AG10803 (cell line): ENCODE data around the gene CXCR6.
A peak's percentile ranks its signal among the peaks of the same experiment; 100 is the strongest.
"Not testable (repeated sequence)": the region's sequence is repeated elsewhere in the genome, so short reads cannot be mapped to it uniquely, and the experiment has no call there.

Experiments used
- DNase-seq: peaks from one replicate; pipeline ENCODE4 v3.0.0; 2010; ENCODE audit warnings: low read depth
- H3K4me3 ChIP-seq: 2 replicates; pipeline ENCODE4 v1.5.1; 2011; ENCODE audit warnings: mild to moderate bottlenecking, low read length, control low read depth
- TF ChIP-seq, protein P1 (sequence below): conservative IDR thresholded peaks from 2 replicates; pipeline ENCODE4 v1.5.1; 2011; ENCODE audit warnings: mild to moderate bottlenecking, low read length, control low read depth, inconsistent platforms

Gene CXCR6

DNA sequence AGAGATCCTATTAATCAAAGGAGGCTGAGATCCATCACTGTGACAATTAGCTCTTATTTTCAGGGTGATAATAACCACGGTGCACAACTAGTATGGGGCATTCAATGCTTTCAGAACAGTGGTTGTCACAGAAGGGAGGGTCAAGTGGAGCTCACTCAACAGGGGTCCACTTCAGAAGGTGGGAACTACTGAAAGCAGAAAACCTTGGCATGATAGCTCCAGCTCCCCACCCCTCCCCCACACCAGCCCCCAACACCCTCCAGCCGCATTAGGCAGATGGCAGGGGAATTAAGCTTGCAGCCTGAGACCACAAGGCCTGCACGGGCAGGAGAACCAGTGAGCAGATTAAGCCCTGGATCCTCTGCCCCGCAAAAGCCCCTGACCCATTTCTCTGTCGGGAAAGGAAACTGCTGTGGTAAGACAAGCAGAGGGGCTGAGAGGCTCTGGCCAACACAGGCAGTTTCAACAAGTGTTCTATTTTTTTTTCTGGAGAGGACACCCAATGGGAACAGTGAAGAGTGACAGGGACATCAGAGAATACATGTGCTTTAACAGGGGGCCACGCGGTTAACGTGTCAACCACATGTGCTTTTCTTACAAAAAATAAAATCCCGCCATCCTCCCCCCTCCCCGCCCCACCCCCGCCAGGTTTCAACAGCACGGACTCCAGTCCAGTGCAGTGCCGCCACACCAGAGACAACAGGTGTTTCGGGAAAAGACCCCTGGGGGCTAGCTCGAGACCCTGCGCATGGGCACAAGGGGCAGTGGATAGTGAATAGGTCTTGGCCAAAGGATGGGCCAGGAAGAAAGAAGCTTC, 51.4 kb downstream of the CXCR6 start:
- peak overlapping the region; percentile 91 for H3K4me3 ChIP-seq
- no peak for DNase-seq

DNA sequence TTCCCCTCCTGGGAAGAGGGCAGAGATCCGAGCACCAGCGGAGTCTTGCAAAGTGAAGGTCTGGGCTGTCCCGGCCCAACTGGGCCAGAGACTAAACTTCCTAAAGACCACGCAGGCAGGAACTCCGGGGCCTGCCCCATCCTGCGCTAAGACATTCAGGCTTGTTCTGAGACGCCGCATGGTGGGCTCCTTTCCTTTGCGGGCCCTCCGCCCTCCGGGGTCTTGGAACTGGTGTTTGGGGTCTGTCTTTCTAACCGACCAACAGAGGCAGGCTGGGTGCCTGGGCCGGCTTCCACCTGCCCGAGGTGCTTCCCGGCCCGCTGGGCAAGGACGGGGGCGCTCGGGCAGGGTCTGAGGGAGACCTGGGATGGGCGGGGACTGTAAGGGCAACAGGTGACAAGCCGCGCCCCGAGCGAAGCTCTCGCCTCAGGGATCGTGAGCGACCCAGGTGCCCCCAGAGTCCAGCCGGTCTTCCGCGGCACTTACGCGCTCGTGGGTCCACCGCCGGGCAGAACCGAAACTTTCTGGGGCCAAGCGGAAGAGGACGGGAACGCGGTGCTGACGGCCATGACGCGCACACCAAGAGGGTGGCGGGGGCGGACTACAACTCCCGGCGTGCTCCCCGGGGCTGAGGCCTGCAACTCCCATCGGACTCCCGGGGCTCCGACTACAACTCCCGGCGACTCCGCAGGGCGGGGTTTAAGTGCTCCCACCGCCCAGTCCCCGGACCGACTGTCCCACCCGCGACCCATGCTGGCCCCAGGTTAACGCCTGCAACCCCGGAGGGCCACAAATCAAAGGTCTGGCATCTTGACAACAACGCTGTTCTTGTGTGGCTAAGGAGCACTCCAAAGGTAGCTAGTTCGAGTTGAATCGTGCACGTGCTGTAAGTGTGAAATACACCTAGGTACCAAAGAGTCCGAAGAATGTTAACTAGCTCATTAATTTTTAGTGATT, 52.2 kb downstream of the CXCR6 start, which contains the start of gene FYCO1:
FYCO1 (minus strand) TSS at position 589 of the 957 bp plus-strand sequence. CDS start 10,914 bp downstream, outside the sequence.
- peak within 1 kb of the TSS; percentile 91 for H3K4me3 ChIP-seq
- TF ChIP-seq, protein P1, sequence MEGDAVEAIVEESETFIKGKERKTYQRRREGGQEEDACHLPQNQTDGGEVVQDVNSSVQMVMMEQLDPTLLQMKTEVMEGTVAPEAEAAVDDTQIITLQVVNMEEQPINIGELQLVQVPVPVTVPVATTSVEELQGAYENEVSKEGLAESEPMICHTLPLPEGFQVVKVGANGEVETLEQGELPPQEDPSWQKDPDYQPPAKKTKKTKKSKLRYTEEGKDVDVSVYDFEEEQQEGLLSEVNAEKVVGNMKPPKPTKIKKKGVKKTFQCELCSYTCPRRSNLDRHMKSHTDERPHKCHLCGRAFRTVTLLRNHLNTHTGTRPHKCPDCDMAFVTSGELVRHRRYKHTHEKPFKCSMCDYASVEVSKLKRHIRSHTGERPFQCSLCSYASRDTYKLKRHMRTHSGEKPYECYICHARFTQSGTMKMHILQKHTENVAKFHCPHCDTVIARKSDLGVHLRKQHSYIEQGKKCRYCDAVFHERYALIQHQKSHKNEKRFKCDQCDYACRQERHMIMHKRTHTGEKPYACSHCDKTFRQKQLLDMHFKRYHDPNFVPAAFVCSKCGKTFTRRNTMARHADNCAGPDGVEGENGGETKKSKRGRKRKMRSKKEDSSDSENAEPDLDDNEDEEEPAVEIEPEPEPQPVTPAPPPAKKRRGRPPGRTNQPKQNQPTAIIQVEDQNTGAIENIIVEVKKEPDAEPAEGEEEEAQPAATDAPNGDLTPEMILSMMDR, result no peak
- DNase-seq, result peak; percentile 83

More for the DNA sequence above, 51.4 kb downstream of the CXCR6 start:
- TF ChIP-seq, protein P1, result no peak

DNA sequence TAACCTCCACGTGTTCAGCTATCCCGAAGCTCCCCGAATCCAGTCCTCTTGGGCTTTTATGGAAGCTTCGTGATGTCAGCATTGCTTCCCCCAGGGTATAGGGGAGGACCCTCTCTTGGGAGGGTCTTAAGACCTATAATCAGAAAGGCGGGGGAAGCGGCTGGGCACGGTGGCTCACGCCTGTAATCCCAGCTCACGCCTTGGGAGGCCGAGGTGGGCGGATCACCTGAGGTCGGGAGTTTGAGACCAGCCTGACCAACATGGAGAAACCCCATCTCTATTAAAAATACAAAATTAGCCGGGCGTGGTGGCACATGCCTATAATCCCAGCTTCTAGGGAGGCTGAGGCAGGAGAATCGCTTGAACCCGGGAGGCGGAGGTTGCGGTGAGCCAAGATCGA, 54.2 kb downstream of the CXCR6 start:
- not testable (repeated sequence) for H3K4me3 ChIP-seq, DNase-seq

DNA sequence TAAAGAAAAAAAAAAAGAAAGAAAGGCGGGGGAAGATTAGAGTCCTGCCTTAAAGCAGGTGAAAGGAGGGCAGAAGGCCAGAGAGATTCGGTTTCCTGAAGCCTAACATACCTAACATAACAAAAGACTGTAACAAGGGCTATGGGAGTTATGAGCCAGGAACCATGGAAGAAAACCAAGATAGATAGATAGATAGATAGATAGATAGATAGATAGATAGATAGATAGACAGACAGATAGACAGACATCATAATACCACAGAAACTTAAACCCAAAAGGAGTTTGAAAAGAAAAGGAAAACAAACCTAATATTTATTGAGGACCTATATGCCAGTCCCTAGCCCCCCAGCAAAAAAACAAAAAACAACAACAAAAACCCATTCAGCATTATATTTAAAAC, 54.7 kb downstream of the CXCR6 start:
- TF ChIP-seq, protein P1, result no peak
- DNase-seq, result no peak
- H3K4me3 ChIP-seq, result no peak overlapping the region
